ENCODE measurements around the gene SEMA6B. TPM values are rescaled to one million over a fixed set of nuclear protein-coding genes. Genes with fewer than 3 reads are reported as not detected.

The SEMA6B gene
- total RNA-seq, 1 donor from 2014 or later: 6.9 TPM

DNA sequence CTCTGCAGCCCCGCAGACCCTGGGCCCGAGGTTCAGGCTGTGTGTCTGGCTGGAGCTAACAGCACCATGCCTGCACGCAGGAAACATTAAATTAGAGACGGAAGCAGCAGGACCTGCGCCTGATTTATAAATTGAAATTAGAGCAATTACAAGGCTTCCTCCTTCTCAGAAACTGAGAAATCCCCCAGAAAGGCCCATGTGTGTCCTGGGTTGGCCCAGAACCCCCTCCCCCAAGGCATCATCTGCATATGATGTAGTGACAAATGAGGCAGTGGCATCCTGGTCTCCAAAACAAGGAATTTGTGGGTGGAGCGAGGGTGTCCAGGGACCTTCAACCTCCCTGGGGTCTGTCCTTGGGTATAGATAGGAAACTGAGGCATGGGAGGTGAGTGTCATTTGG is 27.2 kb upstream of the SEMA6B start:
- Mint-ChIP-seq H3K4me1 (peaks cover 7% of the 10 kb centered on the region), H3K9me3 (no peaks in the 10 kb centered on the region), H3K27ac (no peak overlapping the region), H3K4me3 (no peak overlapping the region), H3K27me3 (ENCODE audit: low read depth) (peaks cover 27% of the 10 kb centered on the region), H3K36me3 (no peaks in the 10 kb centered on the region)
- TF ChIP-seq, protein P1, sequence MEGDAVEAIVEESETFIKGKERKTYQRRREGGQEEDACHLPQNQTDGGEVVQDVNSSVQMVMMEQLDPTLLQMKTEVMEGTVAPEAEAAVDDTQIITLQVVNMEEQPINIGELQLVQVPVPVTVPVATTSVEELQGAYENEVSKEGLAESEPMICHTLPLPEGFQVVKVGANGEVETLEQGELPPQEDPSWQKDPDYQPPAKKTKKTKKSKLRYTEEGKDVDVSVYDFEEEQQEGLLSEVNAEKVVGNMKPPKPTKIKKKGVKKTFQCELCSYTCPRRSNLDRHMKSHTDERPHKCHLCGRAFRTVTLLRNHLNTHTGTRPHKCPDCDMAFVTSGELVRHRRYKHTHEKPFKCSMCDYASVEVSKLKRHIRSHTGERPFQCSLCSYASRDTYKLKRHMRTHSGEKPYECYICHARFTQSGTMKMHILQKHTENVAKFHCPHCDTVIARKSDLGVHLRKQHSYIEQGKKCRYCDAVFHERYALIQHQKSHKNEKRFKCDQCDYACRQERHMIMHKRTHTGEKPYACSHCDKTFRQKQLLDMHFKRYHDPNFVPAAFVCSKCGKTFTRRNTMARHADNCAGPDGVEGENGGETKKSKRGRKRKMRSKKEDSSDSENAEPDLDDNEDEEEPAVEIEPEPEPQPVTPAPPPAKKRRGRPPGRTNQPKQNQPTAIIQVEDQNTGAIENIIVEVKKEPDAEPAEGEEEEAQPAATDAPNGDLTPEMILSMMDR (IDR thresholded peaks at IDR 0.05; ENCODE audit: unreplicated experiment): no peak
- DNase-seq (ENCODE audit: low spot score in 2 of 2, unreplicated experiment in 2 of 2): no peak

DNA sequence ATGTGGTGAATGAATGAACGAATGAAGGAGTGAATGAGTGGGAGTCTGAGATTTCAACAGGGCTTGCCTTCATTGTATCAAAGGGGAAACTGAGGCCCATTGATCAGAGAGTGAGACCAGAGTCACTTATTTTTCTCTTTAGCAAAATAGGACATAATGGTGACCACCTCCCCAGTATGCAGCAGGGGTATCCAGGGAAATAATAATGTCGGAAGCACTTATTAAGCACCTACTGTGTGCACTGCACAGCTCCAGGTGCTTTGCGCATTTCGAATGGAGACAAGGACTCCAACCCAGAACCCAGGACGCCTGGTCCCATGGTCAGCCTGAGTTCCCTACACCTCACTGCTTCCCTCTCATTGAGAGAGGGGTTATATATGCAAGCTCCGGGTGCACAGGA is 26.8 kb upstream of the SEMA6B start:
- no peak overlapping the region for H3K4me3 Mint-ChIP-seq
- no peak overlapping the region for H3K27ac Mint-ChIP-seq
- TF ChIP-seq, protein P1 (IDR thresholded peaks at IDR 0.05; ENCODE audit: unreplicated experiment): no peak
- peaks cover 7% of the 10 kb centered on the region for H3K4me1 Mint-ChIP-seq
- no peaks in the 10 kb centered on the region for H3K36me3 Mint-ChIP-seq
- no peak for DNase-seq (ENCODE audit: low spot score in 2 of 2, unreplicated experiment in 2 of 2)
- peaks cover 24% of the 10 kb centered on the region for H3K27me3 Mint-ChIP-seq (ENCODE audit: low read depth)
- H3K9me3 Mint-ChIP-seq: no peaks in the 10 kb centered on the region

DNA sequence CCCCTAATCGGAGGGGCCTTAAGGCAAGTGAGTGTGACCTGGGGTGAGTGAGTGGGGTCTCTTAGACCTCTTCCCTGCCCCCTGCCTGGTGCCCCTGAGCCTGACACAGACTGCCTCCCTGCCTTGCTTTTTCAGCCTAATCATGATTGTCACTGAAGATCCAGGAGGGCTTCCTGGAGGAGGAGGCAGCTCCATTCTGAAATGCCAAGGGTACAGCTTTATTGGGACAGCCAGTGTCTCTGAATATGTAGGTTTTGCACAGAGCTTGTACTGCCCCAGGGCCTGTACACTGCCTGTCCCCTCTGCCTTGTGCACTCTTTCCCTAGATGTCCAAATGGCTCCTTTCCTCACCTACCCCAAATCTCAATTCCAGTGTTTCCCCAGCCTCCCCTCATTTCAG is 26.1 kb upstream of the SEMA6B start:
- no peak for DNase-seq (ENCODE audit: low spot score in 2 of 2, unreplicated experiment in 2 of 2)
- Mint-ChIP-seq H3K4me3 (peak overlapping the region; percentile 59), H3K9me3 (no peaks in the 10 kb centered on the region), H3K27ac (no peak overlapping the region), H3K27me3 (ENCODE audit: low read depth) (peaks cover 25% of the 10 kb centered on the region), H3K36me3 (no peaks in the 10 kb centered on the region), H3K4me1 (peaks cover 7% of the 10 kb centered on the region)
- TF ChIP-seq, protein P1 (IDR thresholded peaks at IDR 0.05; ENCODE audit: unreplicated experiment): no peak

DNA sequence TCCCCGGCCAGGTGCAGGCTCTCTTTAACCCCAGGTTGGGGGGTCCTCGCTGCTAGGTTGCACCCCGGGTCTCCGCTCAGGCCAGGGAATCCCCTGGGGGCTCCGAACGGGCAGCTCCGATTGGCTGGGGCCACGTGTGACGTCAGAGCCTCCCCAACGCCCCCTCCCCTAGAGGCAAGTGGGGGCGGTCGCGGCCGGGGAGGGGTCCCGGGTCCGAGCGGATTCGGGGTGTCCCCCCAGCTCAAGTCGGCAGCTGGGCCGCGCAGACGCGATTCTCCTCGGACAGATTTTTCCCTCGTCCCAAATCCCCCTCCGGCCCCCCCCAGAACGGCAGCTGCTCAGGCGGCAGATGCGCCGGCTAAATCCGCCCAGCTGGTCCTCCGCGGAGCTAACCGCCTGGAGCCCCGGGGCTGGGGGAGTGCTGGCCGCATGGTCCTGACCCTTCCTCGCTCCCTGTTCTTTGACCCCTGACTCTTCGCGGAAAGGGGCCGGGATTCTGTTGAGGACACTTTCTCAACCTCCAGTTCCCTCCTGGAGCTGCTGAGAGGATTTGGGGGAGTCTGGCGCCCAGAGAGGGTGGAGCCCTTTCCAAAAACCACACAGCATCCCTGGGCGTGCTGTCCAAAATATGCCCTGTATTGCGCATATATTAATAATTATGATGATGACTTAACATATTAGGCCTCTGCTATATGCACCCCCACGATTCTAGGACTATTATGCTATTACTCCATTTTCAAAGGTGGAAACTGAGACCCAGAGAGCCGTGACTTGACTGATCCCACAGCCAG is 25.4 kb upstream of the SEMA6B start:
- H3K27ac Mint-ChIP-seq: no peak overlapping the region
- peak overlapping the region; percentile 59 for H3K4me3 Mint-ChIP-seq
- H3K9me3 Mint-ChIP-seq: no peaks in the 10 kb centered on the region
- no peaks in the 10 kb centered on the region for H3K36me3 Mint-ChIP-seq
- TF ChIP-seq, protein P1 (IDR thresholded peaks at IDR 0.05; ENCODE audit: unreplicated experiment): no peak
- peaks cover 7% of the 10 kb centered on the region for H3K4me1 Mint-ChIP-seq
- peaks cover 27% of the 10 kb centered on the region for H3K27me3 Mint-ChIP-seq (ENCODE audit: low read depth)
- no peak for DNase-seq (ENCODE audit: low spot score in 2 of 2, unreplicated experiment in 2 of 2)

DNA sequence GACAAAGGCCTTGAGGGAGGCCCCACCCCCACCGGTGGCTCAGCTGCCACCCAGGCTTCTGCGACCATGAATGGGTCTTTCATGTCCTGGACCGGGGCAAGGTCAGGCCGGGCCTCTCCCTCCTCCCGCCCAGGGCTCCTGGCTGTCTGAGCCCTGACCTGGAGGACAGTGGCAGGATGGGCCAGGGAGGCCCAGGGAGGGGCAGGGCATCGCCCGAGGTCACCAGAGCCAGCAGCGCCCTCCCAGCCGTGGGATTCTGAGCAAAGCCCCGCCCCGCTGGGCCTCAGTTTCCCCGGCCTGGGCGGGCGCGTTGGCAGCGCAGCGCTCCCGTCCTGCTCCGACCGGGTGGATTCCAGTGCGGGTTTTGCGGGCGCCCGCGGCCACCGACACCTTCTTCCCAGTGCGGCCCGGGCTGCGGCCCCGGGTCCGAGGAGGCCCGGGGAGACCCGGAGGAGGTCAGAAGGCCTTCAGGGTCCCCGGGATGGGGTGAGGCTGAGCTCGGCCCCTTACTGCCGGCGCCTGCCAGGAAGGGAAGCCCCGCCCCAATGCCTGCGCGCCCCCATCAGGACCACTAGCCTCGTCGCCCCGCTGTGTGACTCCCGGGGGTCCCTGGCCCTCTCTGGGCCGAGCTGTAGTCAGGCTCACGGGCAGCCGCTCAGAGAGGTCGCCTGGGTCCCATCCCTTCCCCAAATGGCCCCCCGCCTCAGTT is 24.6 kb upstream of the SEMA6B start:
- Mint-ChIP-seq H3K27me3 (ENCODE audit: low read depth) (peaks cover 35% of the 10 kb centered on the region), H3K4me3 (peak overlapping the region; percentile 42), H3K9me3 (no peaks in the 10 kb centered on the region), H3K36me3 (no peaks in the 10 kb centered on the region), H3K27ac (no peak overlapping the region), H3K4me1 (peaks cover 7% of the 10 kb centered on the region)
- DNase-seq (ENCODE audit: low spot score in 2 of 2, unreplicated experiment in 2 of 2): peak in 1 of 2 experiments; percentile 68
- TF ChIP-seq, protein P1 (IDR thresholded peaks at IDR 0.05; ENCODE audit: unreplicated experiment): no peak
